GM12872 (cell line): ENCODE data around the gene TBPL1.

Experiments used
- TF ChIP-seq, protein P1 (sequence below): IDR thresholded peaks from 3 replicates; pipeline ENCODE4 v1.5.1; 2011; ENCODE audit warnings: low read depth, mild to moderate bottlenecking, low read length, moderate library complexity; ENCODE audit not compliant: insufficient read depth

TBPL1 gene

DNA sequence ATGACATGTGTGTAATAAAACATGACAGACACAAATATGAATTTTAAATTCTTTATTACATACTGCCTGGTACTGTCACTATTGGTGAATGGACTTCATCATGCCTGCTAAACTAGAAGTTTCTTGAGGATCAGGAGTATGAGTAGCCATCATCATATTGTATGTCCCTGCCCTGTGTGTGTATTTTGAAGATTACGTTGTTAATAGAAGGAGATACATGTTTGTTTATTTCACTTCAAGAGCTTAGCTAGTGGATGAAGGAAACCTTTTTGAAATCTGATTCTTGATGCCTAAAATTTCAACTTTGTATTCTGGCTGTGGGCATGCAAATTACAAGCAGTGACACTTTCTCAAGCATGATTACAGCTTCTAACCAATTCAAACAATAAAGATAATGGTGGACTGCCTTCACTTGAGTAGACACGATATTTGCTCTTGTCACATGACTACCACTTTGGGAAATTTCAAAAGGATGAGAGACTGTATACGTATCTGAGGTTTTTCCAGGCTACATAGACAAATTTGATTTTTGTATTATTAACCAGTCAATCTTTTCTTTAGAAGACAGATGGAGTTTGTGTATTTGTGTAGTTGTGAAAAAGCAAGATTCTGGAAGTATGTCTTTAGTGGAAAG is 3.5 kb downstream of the TBPL1 start:
- TF ChIP-seq, protein P1, sequence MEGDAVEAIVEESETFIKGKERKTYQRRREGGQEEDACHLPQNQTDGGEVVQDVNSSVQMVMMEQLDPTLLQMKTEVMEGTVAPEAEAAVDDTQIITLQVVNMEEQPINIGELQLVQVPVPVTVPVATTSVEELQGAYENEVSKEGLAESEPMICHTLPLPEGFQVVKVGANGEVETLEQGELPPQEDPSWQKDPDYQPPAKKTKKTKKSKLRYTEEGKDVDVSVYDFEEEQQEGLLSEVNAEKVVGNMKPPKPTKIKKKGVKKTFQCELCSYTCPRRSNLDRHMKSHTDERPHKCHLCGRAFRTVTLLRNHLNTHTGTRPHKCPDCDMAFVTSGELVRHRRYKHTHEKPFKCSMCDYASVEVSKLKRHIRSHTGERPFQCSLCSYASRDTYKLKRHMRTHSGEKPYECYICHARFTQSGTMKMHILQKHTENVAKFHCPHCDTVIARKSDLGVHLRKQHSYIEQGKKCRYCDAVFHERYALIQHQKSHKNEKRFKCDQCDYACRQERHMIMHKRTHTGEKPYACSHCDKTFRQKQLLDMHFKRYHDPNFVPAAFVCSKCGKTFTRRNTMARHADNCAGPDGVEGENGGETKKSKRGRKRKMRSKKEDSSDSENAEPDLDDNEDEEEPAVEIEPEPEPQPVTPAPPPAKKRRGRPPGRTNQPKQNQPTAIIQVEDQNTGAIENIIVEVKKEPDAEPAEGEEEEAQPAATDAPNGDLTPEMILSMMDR = no peak

DNA sequence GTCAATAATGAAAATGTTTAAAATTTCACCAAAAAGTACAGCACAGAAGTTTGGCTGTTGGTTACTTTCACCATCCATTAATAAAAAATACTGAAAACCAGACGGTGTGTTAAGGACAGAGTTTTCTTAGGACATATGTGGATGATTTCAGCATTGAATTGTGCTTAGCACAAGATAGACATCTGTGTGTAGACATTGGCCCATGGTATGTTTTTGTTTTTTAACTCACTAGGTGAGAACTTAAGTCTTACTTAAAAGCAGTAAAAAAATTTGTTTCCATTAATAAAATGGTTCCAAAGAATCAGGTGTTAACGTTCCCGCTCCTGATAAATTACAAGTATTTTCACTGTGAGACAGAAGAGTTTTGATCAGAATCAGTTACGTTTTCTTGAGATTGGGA is 4.2 kb downstream of the TBPL1 start:
- TF ChIP-seq, protein P1 = no peak

DNA sequence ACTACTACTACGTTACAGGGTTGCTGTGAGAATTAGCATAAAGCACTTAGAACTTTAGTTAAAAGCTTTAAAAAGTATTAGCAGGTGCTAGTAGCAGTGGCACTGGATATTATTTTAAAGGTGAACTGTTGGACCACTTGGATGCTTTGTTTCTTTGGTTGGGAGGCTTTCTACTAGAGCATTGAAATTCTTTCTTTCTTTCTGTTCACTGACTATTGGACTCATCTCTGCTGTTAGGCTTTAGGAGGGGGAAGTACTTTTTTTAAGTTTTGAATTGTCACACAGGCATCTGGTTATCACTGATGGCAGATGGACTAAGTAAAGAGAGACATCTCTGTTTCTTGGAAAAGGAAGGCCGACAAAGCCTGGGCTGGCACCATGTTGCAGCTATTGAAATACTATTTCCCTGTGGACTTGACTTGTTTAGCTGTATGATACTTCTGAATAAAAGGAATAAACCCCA is 4.8 kb downstream of the TBPL1 start:
- TF ChIP-seq, protein P1 = no peak

DNA sequence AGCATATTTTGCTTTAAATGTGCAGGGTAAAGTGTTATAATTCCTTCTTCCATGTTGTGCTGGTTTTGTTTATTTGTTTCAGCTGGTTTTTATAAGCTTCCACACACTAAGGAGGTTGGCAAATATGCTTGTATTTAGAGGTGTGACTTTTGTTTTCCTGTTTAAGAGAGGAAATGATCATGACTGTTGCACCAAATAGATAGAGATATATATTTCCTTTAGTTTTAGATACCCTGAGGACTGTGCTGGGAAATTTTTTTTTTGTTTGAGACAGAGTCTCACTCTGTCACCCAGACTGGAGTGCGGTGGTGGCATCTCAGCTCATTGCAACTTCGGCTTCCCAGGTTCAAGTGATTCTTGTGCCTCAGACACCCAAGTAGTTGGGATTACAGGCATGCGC is 5.8 kb downstream of the TBPL1 start:
- TF ChIP-seq, protein P1 = no peak

DNA sequence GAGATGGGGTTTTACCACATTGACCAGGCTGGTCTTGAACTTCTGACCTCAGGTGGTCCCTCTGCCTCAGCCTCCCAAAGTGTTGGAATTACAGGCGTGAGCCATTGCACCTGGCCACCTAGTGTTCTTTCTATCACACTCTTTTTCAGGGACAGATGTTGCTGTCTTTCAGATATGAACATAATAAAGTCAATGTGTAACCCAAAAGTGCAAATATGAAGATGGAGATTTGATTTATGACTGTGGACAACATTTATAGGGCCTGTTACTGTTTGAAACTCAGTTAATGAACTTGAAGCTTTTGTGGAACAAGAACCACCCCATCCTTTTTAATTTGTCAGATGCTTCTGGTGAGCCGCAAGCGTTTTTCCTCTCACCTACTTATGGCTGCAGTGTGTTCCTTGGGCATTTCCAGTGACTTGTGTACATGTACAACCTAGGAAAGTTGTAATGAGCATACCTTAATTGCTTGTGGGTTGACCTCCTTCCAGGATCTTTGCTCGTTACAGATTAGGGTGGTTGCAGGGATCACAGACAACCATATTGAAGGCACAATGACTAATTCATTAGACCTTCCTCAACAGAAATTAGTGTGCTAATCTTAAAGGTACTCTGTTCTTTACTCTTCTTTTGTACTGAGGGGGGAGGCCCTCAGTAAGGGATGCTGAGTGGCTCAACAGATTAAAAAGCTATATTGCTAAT is 6.8 kb downstream of the TBPL1 start:
- TF ChIP-seq, protein P1 = no peak

DNA sequence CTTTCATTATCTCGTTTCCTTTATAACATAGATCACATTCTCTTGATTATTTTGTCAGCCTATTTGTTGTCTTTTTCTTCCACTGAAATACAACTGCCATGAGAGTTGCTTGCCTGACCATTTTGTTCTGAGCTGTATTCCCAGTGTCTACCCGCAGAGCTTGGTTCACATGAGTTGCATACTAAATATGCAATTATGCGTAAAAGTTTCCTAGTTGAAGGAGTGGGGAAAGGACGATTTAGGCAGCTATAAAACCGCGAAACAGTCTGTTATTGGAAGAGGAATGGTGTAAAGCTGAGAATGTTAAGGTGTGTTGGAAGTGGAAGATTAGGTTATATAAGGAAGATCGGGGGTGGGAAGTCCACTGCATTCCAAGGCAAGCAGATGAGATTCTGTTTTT is 8.8 kb downstream of the TBPL1 start:
- TF ChIP-seq, protein P1 = no peak

DNA sequence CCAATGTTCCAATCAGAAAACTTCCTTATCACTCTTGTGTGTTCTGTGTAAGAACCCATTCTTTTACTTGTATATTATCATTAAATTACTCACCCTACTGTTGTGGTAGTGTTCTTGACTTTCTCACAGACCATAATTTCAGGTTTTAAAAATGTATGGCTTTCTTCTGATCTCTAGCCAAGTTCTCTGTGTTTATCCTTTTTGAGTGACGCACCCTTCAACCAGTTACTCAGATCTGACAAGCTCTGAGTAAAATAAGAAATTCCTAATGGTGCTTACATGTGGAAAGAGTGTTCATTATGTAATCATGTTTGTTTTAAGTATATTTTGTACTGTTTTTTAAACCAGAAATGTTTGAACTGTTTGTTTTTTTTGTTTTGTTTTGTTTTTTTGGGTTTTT is 11.0 kb downstream of the TBPL1 start:
- TF ChIP-seq, protein P1 = no peak
